ENCODE results near the gene OR2L3.

GRCh38 chr1:248046536-248046935, at the start of gene OR2L3:
- no peak for TF ChIP-seq CTCF (IDR thresholded peaks at IDR 0.05)
- TF ChIP-seq POLR2A (IDR thresholded peaks at IDR 0.05) = no peak

Data from Peyer's patch (tissue), 4 donors.